MM.1S (cell line): ENCODE results near the gene LRP6.
A peak's percentile ranks its signal among the peaks of the same experiment; 100 is the strongest.

Experiments
- DNase-seq: peaks from one replicate; pipeline ENCODE4 v3.0.0-alpha.2; 2015
- H2AFZ ChIP-seq: fragments of 300-600 bp; sonication (generic); 2 replicates; pipeline ENCODE4 v1.6.0; 2016; ENCODE audit warnings: antibody characterized with exemption, low read length
- H3F3A ChIP-seq: fragments of 300-600 bp; sonication (generic); 2 replicates; pipeline ENCODE4 v1.6.1; 2016; ENCODE audit warnings: mild to moderate bottlenecking, antibody characterized with exemption, low read length, moderate library complexity, mixed read lengths; ENCODE audit not compliant: insufficient read depth
- H3K27ac ChIP-seq: fragments of 300-600 bp; sonication (generic); 2 replicates; pipeline ENCODE4 v1.5.1; 2016; ENCODE audit warnings: mild to moderate bottlenecking, low read length
- H3K27me3 ChIP-seq: fragments of 300-600 bp; sonication (generic); replicated peaks from 2 replicates; pipeline ENCODE4 v1.6.0; 2016; ENCODE audit warnings: low read length; ENCODE audit not compliant: insufficient read depth
- H3K36me3 ChIP-seq: fragments of 300-600 bp; sonication (generic); replicated peaks from 2 replicates; pipeline ENCODE4 v1.6.1; 2016; ENCODE audit warnings: mild to moderate bottlenecking, low read length, mixed read lengths; ENCODE audit not compliant: insufficient read depth
- H3K4me1 ChIP-seq: fragments of 300-600 bp; sonication (generic); 2 replicates; pipeline ENCODE4 v1.6.1; 2016; ENCODE audit warnings: low read length, mixed read lengths
- H3K4me2 ChIP-seq: fragments of 300-600 bp; sonication (generic); 2 replicates; pipeline ENCODE4 v1.6.0; 2016; ENCODE audit warnings: low read depth, low read length
- H3K4me3 ChIP-seq: fragments of 300-600 bp; sonication (generic); 2 replicates; pipeline ENCODE4 v1.5.1; 2016; ENCODE audit warnings: low read length, mixed read lengths
- H3K79me2 ChIP-seq: fragments of 300-600 bp; sonication (generic); 2 replicates; pipeline ENCODE4 v1.6.1; 2016; ENCODE audit warnings: mixed run types, low read length, mixed read lengths
- H3K9ac ChIP-seq: fragments of 300-600 bp; sonication (generic); 2 replicates; pipeline ENCODE4 v1.6.1; 2016; ENCODE audit warnings: low read length, mixed read lengths
- H3K9me2 ChIP-seq: fragments of 300-600 bp; sonication (generic); replicated peaks from 2 replicates; pipeline ENCODE4 v1.6.1; 2016; ENCODE audit warnings: mild to moderate bottlenecking, low read length, mixed read lengths; ENCODE audit not compliant: insufficient read depth
- H3K9me3 ChIP-seq: fragments of 300-600 bp; sonication (generic); replicated peaks from 2 replicates; pipeline ENCODE4 v1.6.1; 2016; ENCODE audit warnings: mild to moderate bottlenecking, low read length, mixed read lengths; ENCODE audit not compliant: insufficient read depth
- H4K20me1 ChIP-seq: fragments of 300-600 bp; sonication (generic); 2 replicates; pipeline ENCODE4 v1.6.1; 2016; ENCODE audit warnings: mild to moderate bottlenecking, low read length, moderate library complexity, mixed read lengths; ENCODE audit not compliant: insufficient read depth
- EZH2 ChIP-seq: fragments of 300-600 bp; sonication (generic); optimal IDR thresholded peaks from 2 replicates; pipeline ENCODE3; 2017; ENCODE audit warnings: low read depth, mild to moderate bottlenecking, antibody characterized with exemption, low read length, mixed read lengths
- EZH2phosphoT487 ChIP-seq: fragments of 300-600 bp; sonication (generic); IDR thresholded peaks from 2 replicates; pipeline ENCODE4 v1.6.1; 2018; ENCODE audit warnings: antibody characterized with exemption, low read length
- TF ChIP-seq, protein P1 (sequence below): fragments of 300-600 bp; sonication (generic); IDR thresholded peaks from 2 replicates; pipeline ENCODE4 v1.5.1; 2016; ENCODE audit warnings: antibody characterized with exemption, low read length, mixed read lengths

Gene LRP6

DNA sequence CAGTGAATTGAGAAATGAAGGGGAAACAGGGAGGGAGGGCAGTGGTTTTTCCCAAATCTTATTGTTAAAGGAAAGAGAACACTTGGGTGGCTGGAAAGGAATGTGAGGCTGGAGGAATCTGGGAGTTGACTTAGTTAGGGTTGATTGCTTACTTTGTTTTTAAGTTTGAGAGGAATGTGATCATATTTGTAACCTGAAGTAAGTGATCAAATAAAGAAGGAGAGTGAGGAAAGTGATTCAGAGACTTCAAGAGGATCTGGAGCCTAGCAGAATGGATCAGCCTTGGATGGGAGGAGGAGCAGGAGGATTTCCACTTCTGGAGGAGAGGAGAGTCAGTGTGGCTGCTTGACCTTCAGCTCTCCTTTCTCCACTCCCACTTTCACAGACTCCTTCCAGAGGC, 6.0 kb upstream of the LRP6 start:
- Histone ChIP-seq H3K79me2 (no peaks in the 10 kb centered on the region), H3K9me2 (no peaks in the 10 kb centered on the region), H3K4me3 (no peak overlapping the region), H3K9ac (no peak overlapping the region), H3K27me3 (no peaks in the 10 kb centered on the region), H3F3A (no peaks in the 10 kb centered on the region), H3K36me3 (no peaks in the 10 kb centered on the region), H3K27ac (no peak overlapping the region), H3K4me2 (no peak overlapping the region), H2AFZ (no peak overlapping the region), H3K9me3 (no peaks in the 10 kb centered on the region), H4K20me1 (no peaks in the 10 kb centered on the region), H3K4me1 (no peaks in the 10 kb centered on the region)
- no peak for TF ChIP-seq EZH2
- TF ChIP-seq EZH2phosphoT487 = no peak
- TF ChIP-seq, protein P1, sequence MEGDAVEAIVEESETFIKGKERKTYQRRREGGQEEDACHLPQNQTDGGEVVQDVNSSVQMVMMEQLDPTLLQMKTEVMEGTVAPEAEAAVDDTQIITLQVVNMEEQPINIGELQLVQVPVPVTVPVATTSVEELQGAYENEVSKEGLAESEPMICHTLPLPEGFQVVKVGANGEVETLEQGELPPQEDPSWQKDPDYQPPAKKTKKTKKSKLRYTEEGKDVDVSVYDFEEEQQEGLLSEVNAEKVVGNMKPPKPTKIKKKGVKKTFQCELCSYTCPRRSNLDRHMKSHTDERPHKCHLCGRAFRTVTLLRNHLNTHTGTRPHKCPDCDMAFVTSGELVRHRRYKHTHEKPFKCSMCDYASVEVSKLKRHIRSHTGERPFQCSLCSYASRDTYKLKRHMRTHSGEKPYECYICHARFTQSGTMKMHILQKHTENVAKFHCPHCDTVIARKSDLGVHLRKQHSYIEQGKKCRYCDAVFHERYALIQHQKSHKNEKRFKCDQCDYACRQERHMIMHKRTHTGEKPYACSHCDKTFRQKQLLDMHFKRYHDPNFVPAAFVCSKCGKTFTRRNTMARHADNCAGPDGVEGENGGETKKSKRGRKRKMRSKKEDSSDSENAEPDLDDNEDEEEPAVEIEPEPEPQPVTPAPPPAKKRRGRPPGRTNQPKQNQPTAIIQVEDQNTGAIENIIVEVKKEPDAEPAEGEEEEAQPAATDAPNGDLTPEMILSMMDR = no peak
- DNase-seq = no peak

DNA sequence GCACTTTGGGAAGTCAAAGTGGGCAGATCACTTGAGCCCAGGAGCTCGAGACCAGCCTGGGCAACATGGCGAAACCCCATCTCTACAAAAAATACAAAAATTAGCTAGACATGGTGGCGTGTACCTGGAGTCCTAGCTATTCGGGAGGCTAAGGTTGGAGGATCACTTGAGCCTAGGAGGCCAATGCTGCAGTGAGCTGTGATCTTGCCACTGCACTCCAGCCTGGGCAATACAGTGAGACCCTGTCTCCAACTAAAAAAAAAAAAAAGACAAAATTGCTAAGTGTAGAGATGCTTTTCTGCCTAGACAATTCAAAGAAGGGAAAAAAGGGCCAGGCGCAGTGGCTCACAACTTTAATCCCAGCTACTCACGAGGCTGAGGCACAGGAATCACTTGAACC, 3.4 kb upstream of the LRP6 start:
- Histone ChIP-seq H4K20me1 (no peaks in the 10 kb centered on the region), H3K9me3 (no peaks in the 10 kb centered on the region), H3F3A (no peaks in the 10 kb centered on the region), H3K27ac (no peak overlapping the region), H3K4me3 (no peak overlapping the region), H3K4me1 (no peaks in the 10 kb centered on the region), H3K27me3 (no peaks in the 10 kb centered on the region), H2AFZ (no peak overlapping the region), H3K36me3 (no peaks in the 10 kb centered on the region), H3K79me2 (peaks cover 8% of the 10 kb centered on the region), H3K9me2 (no peaks in the 10 kb centered on the region), H3K9ac (no peak overlapping the region), H3K4me2 (no peak overlapping the region)
- no peak for DNase-seq
- TF ChIP-seq EZH2 (no peak), EZH2phosphoT487 (no peak)
- TF ChIP-seq, protein P1 = no peak

DNA sequence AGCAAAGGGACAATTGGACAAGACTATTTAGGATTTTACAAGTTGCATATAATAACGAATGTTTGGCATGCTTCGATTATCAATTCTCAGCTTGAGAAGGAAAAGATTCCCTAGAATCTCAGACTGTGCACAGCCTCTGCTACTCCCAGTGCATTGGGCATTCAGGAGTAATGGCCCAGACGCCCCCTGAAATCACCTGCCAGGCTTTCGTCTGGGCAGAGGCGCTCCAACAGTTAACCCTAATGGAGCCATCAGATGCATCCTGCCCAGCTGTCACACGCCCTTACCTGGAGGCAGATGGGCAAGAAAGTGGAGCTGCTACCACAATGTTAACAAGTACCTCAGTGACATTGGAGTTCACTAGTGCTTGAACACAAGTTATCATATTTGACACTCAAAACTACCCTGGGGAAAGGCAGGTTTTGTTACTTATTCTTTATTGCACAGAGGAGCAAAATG, 927 bp upstream of the LRP6 start:
- H3K36me3 ChIP-seq = no peaks in the 10 kb centered on the region
- H3K4me3 ChIP-seq = peak overlapping the region; percentile 69
- peak overlapping the region; percentile 68 for H3K4me2 ChIP-seq
- no peaks in the 10 kb centered on the region for H4K20me1 ChIP-seq
- peak overlapping the region; percentile 40 for H2AFZ ChIP-seq
- no peak for DNase-seq
- no peaks in the 10 kb centered on the region for H3K4me1 ChIP-seq
- H3K79me2 ChIP-seq = peaks cover 23% of the 10 kb centered on the region
- TF ChIP-seq EZH2 = no peak
- TF ChIP-seq, protein P1 = no peak
- no peak for TF ChIP-seq EZH2phosphoT487
- no peaks in the 10 kb centered on the region for H3K9me3 ChIP-seq
- H3K9ac ChIP-seq = peak overlapping the region; percentile 77; the same call in 1 of the 2 replicates
- H3K27me3 ChIP-seq = no peaks in the 10 kb centered on the region
- no peaks in the 10 kb centered on the region for H3K9me2 ChIP-seq
- H3F3A ChIP-seq = no peaks in the 10 kb centered on the region
- H3K27ac ChIP-seq = no peak overlapping the region
